OCI-LY1 (cell line): ENCODE measurements around the gene MBD5.

Source experiments
- H2AFZ ChIP-seq: fragments of 200-600 bp; sonication (generic), shearing (Covaris generic); 2 replicates; pipeline ENCODE4 v1.6.0; 2014; ENCODE audit warnings: antibody characterized with exemption, mild to moderate bottlenecking, low read length
- H3F3A ChIP-seq: fragments of 200-600 bp; sonication (generic), shearing (Covaris generic); 2 replicates; pipeline ENCODE4 v1.6.0; 2014; ENCODE audit warnings: mild to moderate bottlenecking, antibody characterized with exemption, low read length, moderate library complexity; ENCODE audit not compliant: insufficient read depth
- H3K27ac ChIP-seq: fragments of 200-600 bp; sonication (generic); 2 replicates; pipeline ENCODE4 v1.5.1; 2014; ENCODE audit warnings: low read length, mixed run types, mild to moderate bottlenecking, low read depth; ENCODE audit not compliant: poor library complexity, severe bottlenecking
- H3K27me3 ChIP-seq: fragments of 200-600 bp; sonication (generic); 2 replicates; pipeline ENCODE4 v1.6.0; 2014; ENCODE audit warnings: antibody characterized with exemption, mild to moderate bottlenecking, low read length, moderate library complexity; ENCODE audit not compliant: insufficient read depth
- H3K36me3 ChIP-seq: fragments of 200-600 bp; sonication (generic); 2 replicates; pipeline ENCODE4 v1.6.1; 2014; ENCODE audit warnings: mild to moderate bottlenecking, antibody characterized with exemption, low read length, moderate library complexity, mixed read lengths; ENCODE audit not compliant: insufficient read depth
- H3K4me1 ChIP-seq: fragments of 200-600 bp; sonication (generic); 2 replicates; pipeline ENCODE4 v1.5.1; 2014; ENCODE audit warnings: mild to moderate bottlenecking, low read length, moderate library complexity; ENCODE audit not compliant: insufficient read depth, severe bottlenecking
- H3K4me2 ChIP-seq: fragments of 200-600 bp; sonication (generic), shearing (Covaris generic); 2 replicates; pipeline ENCODE4 v1.6.1; 2014; ENCODE audit warnings: low read length
- H3K4me3 ChIP-seq: fragments of 200-600 bp; sonication (generic); 2 replicates; pipeline ENCODE4 v1.5.1; 2014; ENCODE audit warnings: low read length, low read depth, mild to moderate bottlenecking, mixed read lengths; ENCODE audit not compliant: poor library complexity, severe bottlenecking
- H3K79me2 ChIP-seq: fragments of 200-600 bp; shearing (Covaris generic); 2 replicates; pipeline ENCODE4 v1.6.1; 2016; ENCODE audit warnings: mixed run types, low read length, mixed read lengths; ENCODE audit not compliant: insufficient read depth
- H3K9ac ChIP-seq: fragments of 200-600 bp; sonication (generic), shearing (Covaris generic); 2 replicates; pipeline ENCODE4 v1.6.1; 2014; ENCODE audit warnings: mild to moderate bottlenecking, low read length, mixed read lengths
- H3K9me2 ChIP-seq: fragments of 200-600 bp; sonication (generic), shearing (Covaris generic); 2 replicates; pipeline ENCODE4 v1.6.1; 2014; ENCODE audit warnings: low read depth, mild to moderate bottlenecking, low read length, mixed read lengths
- H3K9me3 ChIP-seq: fragments of 200-600 bp; shearing (Covaris generic); 2 replicates; pipeline ENCODE4 v1.6.1; 2014; ENCODE audit warnings: low read length, mixed read lengths
- H4K20me1 ChIP-seq: fragments of 200-600 bp; sonication (generic), shearing (Covaris generic); 2 replicates; pipeline ENCODE4 v1.6.0; 2016; ENCODE audit warnings: mild to moderate bottlenecking, low read length; ENCODE audit not compliant: insufficient read depth
- CTCF ChIP-seq: fragments of 200-600 bp; sonication (generic), shearing (Covaris generic); IDR thresholded peaks from 2 replicates; pipeline ENCODE4 v1.5.1; 2017; ENCODE audit warnings: mild to moderate bottlenecking, antibody characterized with exemption, low read length, moderate library complexity, mixed read lengths
- EZH2 ChIP-seq: fragments of 200-600 bp; sonication (generic), shearing (Covaris generic); IDR thresholded peaks from 2 replicates; pipeline ENCODE4 v1.8.0; 2017; ENCODE audit warnings: borderline replicate concordance, mixed run types, mild to moderate bottlenecking, antibody characterized with exemption, low read length, moderate library complexity, mixed read lengths

MBD5 gene

GRCh38 chr2:148244593-148245292, 223.9 kb downstream of the MBD5 start:
- Histone ChIP-seq H3K79me2 (no peaks in the 10 kb centered on the region), H3K9ac (no peak overlapping the region), H3K4me3 (no peak overlapping the region), H3K36me3 (0 out of 2 replicates have a peak, but pooled peaks cover 5% of the 10 kb centered on the region), H3K9me2 (no peaks in the 10 kb centered on the region), H3F3A (no peaks in the 10 kb centered on the region), H2AFZ (no peak overlapping the region), H3K27ac (no peak overlapping the region), H3K4me2 (no peak overlapping the region), H3K4me1 (no peaks in the 10 kb centered on the region), H4K20me1 (no peaks in the 10 kb centered on the region), H3K9me3 (no peaks in the 10 kb centered on the region), H3K27me3 (no peaks in the 10 kb centered on the region)
- TF ChIP-seq CTCF: no peak
- TF ChIP-seq EZH2: no peak

GRCh38 chr2:148251993-148252392, 231.1 kb downstream of the MBD5 start:
- Histone ChIP-seq H3K9me2 (no peaks in the 10 kb centered on the region), H3K9me3 (peaks cover 15% of the 10 kb centered on the region), H3F3A (no peaks in the 10 kb centered on the region), H4K20me1 (no peaks in the 10 kb centered on the region), H2AFZ (no peak overlapping the region), H3K36me3 (0 out of 2 replicates have a peak, but pooled peaks cover 3% of the 10 kb centered on the region), H3K4me1 (no peaks in the 10 kb centered on the region), H3K9ac (no peak overlapping the region), H3K4me3 (no peak overlapping the region), H3K27ac (no peak overlapping the region), H3K4me2 (no peak overlapping the region), H3K27me3 (no peaks in the 10 kb centered on the region), H3K79me2 (no peaks in the 10 kb centered on the region)
- TF ChIP-seq EZH2 (no peak), CTCF (no peak)

GRCh38 chr2:148252646-148253045, 231.8 kb downstream of the MBD5 start:
- Histone ChIP-seq H3K9ac (no peak overlapping the region), H3K4me3 (no peak overlapping the region), H2AFZ (no peak overlapping the region), H3K27ac (no peak overlapping the region), H4K20me1 (no peaks in the 10 kb centered on the region), H3K9me3 (peaks cover 15% of the 10 kb centered on the region), H3K36me3 (0 out of 2 replicates have a peak, but pooled peaks cover 3% of the 10 kb centered on the region), H3K4me2 (no peak overlapping the region), H3K79me2 (no peaks in the 10 kb centered on the region), H3K9me2 (no peaks in the 10 kb centered on the region), H3K27me3 (no peaks in the 10 kb centered on the region), H3F3A (no peaks in the 10 kb centered on the region), H3K4me1 (no peaks in the 10 kb centered on the region)
- TF ChIP-seq CTCF: no peak
- no peak for TF ChIP-seq EZH2
